HG02981 (cell line): ENCODE measurements around the gene CDCA4.

ENCODE experiments used
- ATAC-seq: cut with Tn5 transposase; IDR thresholded peaks from one replicate; pipeline ENCODE4 v1.9.1; 2021; ENCODE audit warnings: mild to moderate bottlenecking, moderate library complexity; ENCODE audit not compliant: unreplicated experiment

CDCA4 gene

DNA sequence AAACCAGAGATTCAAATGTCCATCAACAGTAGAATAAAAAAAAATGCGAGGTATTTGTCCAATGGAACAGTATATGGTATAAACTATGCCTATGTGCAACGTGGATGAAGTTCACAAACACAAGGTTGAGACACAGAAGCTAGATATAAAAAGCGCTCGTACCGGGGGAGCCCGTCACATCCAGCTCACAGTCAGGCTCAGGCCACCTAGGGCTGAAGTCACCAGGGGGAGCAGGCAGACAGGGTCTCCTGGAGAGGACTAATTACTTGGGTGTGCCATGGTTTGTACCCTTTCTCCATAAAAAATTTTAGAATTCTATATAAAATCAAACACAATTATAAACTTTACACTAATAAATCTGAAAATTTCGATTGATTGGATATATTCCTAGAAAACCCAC is 56.3 kb downstream of the CDCA4 start:
- no peak for ATAC-seq
